GM23338 (cell line): ENCODE results near the gene CACNG6.

Experiments used
- EZH2 ChIP-seq: fragments of 200-600 bp; sonication (generic); IDR thresholded peaks from one replicate; pipeline ENCODE4 v1.8.0; 2017; ENCODE audit warnings: antibody characterized with exemption, mild to moderate bottlenecking, low read depth; ENCODE audit not compliant: unreplicated experiment
- EZH2phosphoT487 ChIP-seq: fragments of 200-600 bp; sonication (generic); IDR thresholded peaks from one replicate; pipeline ENCODE4 v1.8.1; 2018; ENCODE audit warnings: antibody characterized with exemption; ENCODE audit not compliant: unreplicated experiment
- JUNB ChIP-seq: IDR thresholded peaks from one replicate; pipeline ENCODE4 v1.6.1; 2016; ENCODE audit warnings: antibody characterized with exemption; ENCODE audit not compliant: unreplicated experiment
- POLR2AphosphoS5 ChIP-seq: IDR thresholded peaks from 2 replicates; pipeline ENCODE4 v1.6.1; 2016; ENCODE audit warnings: antibody characterized with exemption, low read depth
- TF ChIP-seq, protein P1 (sequence below), 2 experiments: fragments of 200-600 bp in 1 of 2; sonication (generic) in 1 of 2; conservative IDR thresholded peaks; 2 replicates each; pipeline versions ENCODE4 v1.5.1 to v1.6.1; 2016 to 2017; ENCODE audit warnings: antibody characterized with exemption in 2 of 2, low read depth in 2 of 2, mild to moderate bottlenecking in 2 of 2, moderate library complexity in 1 of 2

DNA sequence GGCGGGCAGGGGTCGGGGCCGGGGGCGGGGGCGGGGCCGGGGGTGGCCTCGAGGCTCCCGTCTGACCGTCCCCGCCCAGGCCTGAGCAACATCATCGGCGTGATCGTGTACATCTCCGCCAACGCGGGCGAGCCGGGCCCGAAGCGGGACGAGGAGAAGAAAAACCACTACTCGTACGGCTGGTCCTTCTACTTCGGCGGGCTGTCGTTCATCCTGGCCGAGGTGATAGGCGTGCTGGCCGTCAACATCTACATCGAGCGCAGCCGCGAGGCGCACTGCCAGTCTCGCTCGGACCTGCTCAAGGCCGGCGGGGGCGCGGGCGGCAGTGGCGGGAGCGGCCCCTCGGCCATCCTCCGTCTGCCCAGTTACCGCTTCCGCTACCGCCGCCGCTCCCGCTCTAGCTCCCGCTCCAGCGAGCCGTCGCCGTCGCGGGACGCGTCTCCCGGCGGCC is 9.4 kb upstream of the CACNG6 start:
- TF ChIP-seq POLR2AphosphoS5 (no peak), JUNB (no peak), EZH2 (no peak), EZH2phosphoT487 (no peak)
- TF ChIP-seq, protein P1, sequence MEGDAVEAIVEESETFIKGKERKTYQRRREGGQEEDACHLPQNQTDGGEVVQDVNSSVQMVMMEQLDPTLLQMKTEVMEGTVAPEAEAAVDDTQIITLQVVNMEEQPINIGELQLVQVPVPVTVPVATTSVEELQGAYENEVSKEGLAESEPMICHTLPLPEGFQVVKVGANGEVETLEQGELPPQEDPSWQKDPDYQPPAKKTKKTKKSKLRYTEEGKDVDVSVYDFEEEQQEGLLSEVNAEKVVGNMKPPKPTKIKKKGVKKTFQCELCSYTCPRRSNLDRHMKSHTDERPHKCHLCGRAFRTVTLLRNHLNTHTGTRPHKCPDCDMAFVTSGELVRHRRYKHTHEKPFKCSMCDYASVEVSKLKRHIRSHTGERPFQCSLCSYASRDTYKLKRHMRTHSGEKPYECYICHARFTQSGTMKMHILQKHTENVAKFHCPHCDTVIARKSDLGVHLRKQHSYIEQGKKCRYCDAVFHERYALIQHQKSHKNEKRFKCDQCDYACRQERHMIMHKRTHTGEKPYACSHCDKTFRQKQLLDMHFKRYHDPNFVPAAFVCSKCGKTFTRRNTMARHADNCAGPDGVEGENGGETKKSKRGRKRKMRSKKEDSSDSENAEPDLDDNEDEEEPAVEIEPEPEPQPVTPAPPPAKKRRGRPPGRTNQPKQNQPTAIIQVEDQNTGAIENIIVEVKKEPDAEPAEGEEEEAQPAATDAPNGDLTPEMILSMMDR (conservative IDR thresholded peaks at IDR 0.05; ENCODE audit: low read depth in 2 of 2): no peak
